ENCODE measurements around the gene KCND3. TPM values are rescaled to one million over a fixed set of nuclear protein-coding genes. Genes with fewer than 3 reads are reported as not detected.

The KCND3 gene
- polyA plus RNA-seq, 3 donors = not detected

- H3K9me3 Mint-ChIP-seq = peaks cover 0 to 19% (median 6%) of the 10 kb centered on the region in 7 donors
- Histone ChIP-seq H3K4me2 (replicated peaks; ENCODE audit: extremely low read depth, low read length, poor library complexity, severe bottlenecking) (peak overlapping the region; percentile 79), H3K36me3 (replicated peaks in 1 of 2; ENCODE audit: control insufficient read depth in 1 of 2, insufficient read depth in 2 of 2, low read length in 2 of 2) (no peaks in the 10 kb centered on the region), H4K20me1 (ENCODE audit: insufficient read depth, low read length) (no peaks in the 10 kb centered on the region), H2AFZ (ENCODE audit: insufficient read depth, low read depth, low read length, poor library complexity, severe bottlenecking) (peak overlapping the region; percentile 83), H3K27me3 (ENCODE audit: control insufficient read depth in 2 of 2, insufficient read depth in 2 of 2, low read length in 2 of 2) (peaks cover 15 to 43% of the 10 kb centered on the region in 2 donors), H3K9ac (ENCODE audit: insufficient read depth, low read length, poor library complexity, severe bottlenecking) (peak overlapping the region; percentile 77), H3K27ac (ENCODE audit: low read depth in 1 of 2, low read length in 2 of 2) (no peak overlapping the region), H3K4me1 (ENCODE audit: control insufficient read depth in 1 of 2, insufficient read depth in 2 of 2, low read length in 2 of 2) (peaks cover 77 to 81% of the 10 kb centered on the region in 2 donors), H3K4me3 (replicated peaks in 1 of 3; ENCODE audit: low read depth in 2 of 3, low read length in 3 of 3) (peak overlapping the region in 2 of 3 experiments; percentile 63 to 79), H3K9me3 (replicated peaks in 1 of 2; ENCODE audit: control insufficient read depth in 1 of 2, insufficient read depth in 1 of 2, low read length in 2 of 2) (peaks cover 0 to 4% of the 10 kb centered on the region in 2 donors), H3K79me2 (ENCODE audit: insufficient read depth, low read length) (no peaks in the 10 kb centered on the region)
- H3K27ac Mint-ChIP-seq = peak overlapping the region; percentile 18 to 89 (median 68)
- H3K4me3 Mint-ChIP-seq = peak overlapping the region; percentile 87 to 89
- no peak for DNase-seq
- H3K36me3 Mint-ChIP-seq = peaks cover 13 to 25% of the 10 kb centered on the region in 2 donors
- H3K27me3 Mint-ChIP-seq (ENCODE audit: low read depth in 3 of 3) = peaks cover 39 to 58% (median 49%) of the 10 kb centered on the region in 3 donors
- intact Hi-C loops (cut with micrococcal nuclease) = loop anchor here (10.0 kb wide), 4 partner anchors 123 to 773 kb away; partner anchors contain the start of genes ADORA3 (in 1 of the 2), DENND2D (in 1 of the 2), LRIF1 (in 1 of the 2) and RAP1A (in 1 of the 2)
- TF ChIP-seq CTCF (IDR thresholded peaks at IDR 0.05) = no peak
- 50% methylated on average over 2 of the region's 8 CpGs for WGBS (ENCODE audit: insufficient coverage)
- peaks cover 31% of the 10 kb centered on the region for H3K4me1 Mint-ChIP-seq
Measured at GRCh38 chr1:111737216-111738132, 252.0 kb downstream of the KCND3 start.

GRCh38 chr1:111736548-111737215 is 252.8 kb downstream of the KCND3 start:
- H4K20me1 ChIP-seq (ENCODE audit: insufficient read depth, low read length) = no peaks in the 10 kb centered on the region
- H3K79me2 ChIP-seq (ENCODE audit: insufficient read depth, low read length) = no peaks in the 10 kb centered on the region
- H3K9me3 Mint-ChIP-seq = peaks cover 0 to 19% (median 6%) of the 10 kb centered on the region in 7 donors
- H3K27me3 Mint-ChIP-seq (ENCODE audit: low read depth in 3 of 3) = peaks cover 31 to 50% (median 41%) of the 10 kb centered on the region in 3 donors
- WGBS (ENCODE audit: insufficient coverage) = 71% methylated on average over 3 of the region's 4 CpGs
- no peak overlapping the region for H3K4me2 ChIP-seq (replicated peaks; ENCODE audit: extremely low read depth, low read length, poor library complexity, severe bottlenecking)
- no peak for TF ChIP-seq CTCF (IDR thresholded peaks at IDR 0.05)
- peaks cover 35% of the 10 kb centered on the region for H3K4me1 Mint-ChIP-seq
- no peaks in the 10 kb centered on the region for H3K36me3 ChIP-seq (replicated peaks in 1 of 2; ENCODE audit: control insufficient read depth in 1 of 2, insufficient read depth in 2 of 2, low read length in 2 of 2)
- no peak overlapping the region for H3K27ac ChIP-seq (ENCODE audit: low read depth in 1 of 2, low read length in 2 of 2)
- DNase-seq = no peak
- H3K4me1 ChIP-seq (ENCODE audit: control insufficient read depth in 1 of 2, insufficient read depth in 2 of 2, low read length in 2 of 2) = peaks cover 78 to 83% of the 10 kb centered on the region in 2 donors
- intact Hi-C loops (cut with micrococcal nuclease) = loop anchor here (10.0 kb wide), 4 partner anchors 122 to 772 kb away; partner anchors contain the start of genes ADORA3 (in 1 of the 2), DENND2D (in 1 of the 2), LRIF1 (in 1 of the 2) and RAP1A (in 1 of the 2)
- H3K27ac Mint-ChIP-seq = peak overlapping the region in 1 of 7 donors; percentile 18
- H3K27me3 ChIP-seq (ENCODE audit: control insufficient read depth in 2 of 2, insufficient read depth in 2 of 2, low read length in 2 of 2) = peaks cover 10 to 35% of the 10 kb centered on the region in 2 donors
- H3K9me3 ChIP-seq (replicated peaks in 1 of 2; ENCODE audit: control insufficient read depth in 1 of 2, insufficient read depth in 1 of 2, low read length in 2 of 2) = peaks cover 0 to 4% of the 10 kb centered on the region in 2 donors
- peak overlapping the region in 1 of 2 donors; percentile 87 for H3K4me3 Mint-ChIP-seq
- no peak overlapping the region for H2AFZ ChIP-seq (ENCODE audit: insufficient read depth, low read depth, low read length, poor library complexity, severe bottlenecking)
- H3K9ac ChIP-seq (ENCODE audit: insufficient read depth, low read length, poor library complexity, severe bottlenecking) = no peak overlapping the region
- no peak overlapping the region for H3K4me3 ChIP-seq (replicated peaks in 1 of 3; ENCODE audit: low read depth in 2 of 3, low read length in 3 of 3)
- H3K36me3 Mint-ChIP-seq = peaks cover 20 to 29% of the 10 kb centered on the region in 2 donors

Measured in CD14-positive monocyte (primary cell).